ENCODE data around the gene TNK2. TPM values are rescaled to one million over a fixed set of nuclear protein-coding genes. Genes with fewer than 3 reads are reported as not detected.

The TNK2 gene
- total RNA-seq, 4 donors from 2014 or later: 10.2 to 21.1 (median 12.7) TPM

- DNase-seq: no peak
These were observed 37.4 kb downstream of the TNK2 start for GRCh38 chr3:195870937-195871336.

GRCh38 chr3:195870442-195870841 is 37.9 kb downstream of the TNK2 start:
- H3K27ac ChIP-seq: no peak overlapping the region
- peaks cover 9 to 10% of the 10 kb centered on the region in 2 donors for H3K36me3 ChIP-seq
- TF ChIP-seq, protein P1, sequence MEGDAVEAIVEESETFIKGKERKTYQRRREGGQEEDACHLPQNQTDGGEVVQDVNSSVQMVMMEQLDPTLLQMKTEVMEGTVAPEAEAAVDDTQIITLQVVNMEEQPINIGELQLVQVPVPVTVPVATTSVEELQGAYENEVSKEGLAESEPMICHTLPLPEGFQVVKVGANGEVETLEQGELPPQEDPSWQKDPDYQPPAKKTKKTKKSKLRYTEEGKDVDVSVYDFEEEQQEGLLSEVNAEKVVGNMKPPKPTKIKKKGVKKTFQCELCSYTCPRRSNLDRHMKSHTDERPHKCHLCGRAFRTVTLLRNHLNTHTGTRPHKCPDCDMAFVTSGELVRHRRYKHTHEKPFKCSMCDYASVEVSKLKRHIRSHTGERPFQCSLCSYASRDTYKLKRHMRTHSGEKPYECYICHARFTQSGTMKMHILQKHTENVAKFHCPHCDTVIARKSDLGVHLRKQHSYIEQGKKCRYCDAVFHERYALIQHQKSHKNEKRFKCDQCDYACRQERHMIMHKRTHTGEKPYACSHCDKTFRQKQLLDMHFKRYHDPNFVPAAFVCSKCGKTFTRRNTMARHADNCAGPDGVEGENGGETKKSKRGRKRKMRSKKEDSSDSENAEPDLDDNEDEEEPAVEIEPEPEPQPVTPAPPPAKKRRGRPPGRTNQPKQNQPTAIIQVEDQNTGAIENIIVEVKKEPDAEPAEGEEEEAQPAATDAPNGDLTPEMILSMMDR (IDR thresholded peaks at IDR 0.05): no peak
- TF ChIP-seq POLR2A (IDR thresholded peaks at IDR 0.05): no peak
- intact Hi-C loops (cut with DNase I): no loop called here
- 50% methylated on average over 2 of the region's 7 CpGs for WGBS, 2 donors
- no peak for DNase-seq
- no peaks in the 10 kb centered on the region for H3K9me3 ChIP-seq
- no peaks in the 10 kb centered on the region for H3K27me3 ChIP-seq
- H3K4me3 ChIP-seq (replicated peaks in 1 of 3): no peak overlapping the region
- peaks cover 10 to 23% of the 10 kb centered on the region in 2 donors for H3K4me1 ChIP-seq

More at GRCh38 chr3:195870937-195871336, 37.4 kb downstream of the TNK2 start:
- intact Hi-C loops (cut with DNase I): no loop called here
- Histone ChIP-seq H3K36me3 (peaks cover 9 to 10% of the 10 kb centered on the region in 2 donors), H3K27me3 (no peaks in the 10 kb centered on the region), H3K27ac (no peak overlapping the region), H3K4me3 (replicated peaks in 1 of 3) (no peak overlapping the region), H3K9me3 (no peaks in the 10 kb centered on the region), H3K4me1 (peaks cover 10 to 23% of the 10 kb centered on the region in 2 donors)
- WGBS, 2 donors: 90 to 97% methylated on average over 2 to 11 of the region's 12 CpGs
- TF ChIP-seq, protein P1 (IDR thresholded peaks at IDR 0.05): no peak
- no peak for TF ChIP-seq POLR2A (IDR thresholded peaks at IDR 0.05)

DNA sequence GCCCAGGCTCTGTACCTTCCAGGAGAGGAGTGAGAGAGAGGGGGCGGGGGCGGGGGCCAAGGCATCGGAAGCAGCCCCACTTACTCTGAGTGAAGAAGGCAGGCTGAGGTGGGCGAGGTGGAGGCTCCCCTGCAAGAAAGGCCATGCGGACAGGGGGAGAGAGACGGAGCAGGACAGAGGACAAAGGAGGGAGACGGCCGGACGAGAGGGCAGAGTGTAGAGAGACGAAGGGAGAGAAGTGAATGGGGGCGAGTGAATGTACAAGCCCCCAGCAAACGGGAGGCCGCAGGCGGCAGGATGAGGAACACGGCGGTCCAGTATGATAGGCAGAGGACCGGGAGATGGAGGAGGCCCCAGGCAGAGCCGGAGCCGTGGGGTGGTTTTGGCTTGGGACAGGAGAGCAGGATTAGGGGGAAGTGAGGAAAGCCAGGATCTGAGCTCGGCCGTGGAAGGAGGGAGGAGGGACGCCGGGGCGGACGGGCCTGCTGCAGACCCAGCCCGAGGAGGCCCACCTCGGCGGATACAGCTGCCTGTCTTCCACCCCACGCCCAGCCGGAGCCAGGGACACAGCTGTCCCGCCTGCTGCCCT is 38.8 kb downstream of the TNK2 start:
- H3K27ac ChIP-seq: no peak overlapping the region
- no peak for TF ChIP-seq POLR2A (IDR thresholded peaks at IDR 0.05)
- TF ChIP-seq, protein P1 (IDR thresholded peaks at IDR 0.05): no peak
- H3K9me3 ChIP-seq: no peaks in the 10 kb centered on the region
- H3K4me3 ChIP-seq (replicated peaks in 1 of 3): no peak overlapping the region
- H3K27me3 ChIP-seq: no peaks in the 10 kb centered on the region
- DNase-seq: no peak
- H3K36me3 ChIP-seq: peaks cover 9 to 10% of the 10 kb centered on the region in 2 donors
- intact Hi-C loops (cut with DNase I): no loop called here
- peaks cover 10 to 23% of the 10 kb centered on the region in 2 donors for H3K4me1 ChIP-seq
- 89 to 91% methylated on average over 29 to 30 of the region's 31 CpGs for WGBS, 2 donors

- TF ChIP-seq, protein P1 (IDR thresholded peaks at IDR 0.05): no peak
- no peak for TF ChIP-seq POLR2A (IDR thresholded peaks at IDR 0.05)
- DNase-seq: no peak
- no peaks in the 10 kb centered on the region for H3K9me3 ChIP-seq
- intact Hi-C loops (cut with DNase I): no loop called here
- 88 to 95% methylated on average over 12 to 15 of the region's 30 CpGs for WGBS, 2 donors
- H3K4me3 ChIP-seq (replicated peaks in 1 of 3): no peak overlapping the region
- no peaks in the 10 kb centered on the region for H3K27me3 ChIP-seq
- no peak overlapping the region for H3K27ac ChIP-seq
- H3K4me1 ChIP-seq: peaks cover 7 to 20% of the 10 kb centered on the region in 2 donors
- peaks cover 9 to 10% of the 10 kb centered on the region in 2 donors for H3K36me3 ChIP-seq
These were observed 39.4 kb downstream of the TNK2 start for GRCh38 chr3:195868866-195869412.

- no peak for DNase-seq
- no peak overlapping the region for H3K27ac ChIP-seq
- peaks cover 6 to 19% of the 10 kb centered on the region in 2 donors for H3K4me1 ChIP-seq
- TF ChIP-seq POLR2A (IDR thresholded peaks at IDR 0.05): no peak
- TF ChIP-seq, protein P1 (IDR thresholded peaks at IDR 0.05): no peak
- H3K4me3 ChIP-seq (replicated peaks in 1 of 3): no peak overlapping the region
- H3K36me3 ChIP-seq: peaks cover 9 to 10% of the 10 kb centered on the region in 2 donors
- H3K9me3 ChIP-seq: no peaks in the 10 kb centered on the region
- H3K27me3 ChIP-seq: no peaks in the 10 kb centered on the region
- intact Hi-C loops (cut with DNase I): no loop called here
- WGBS, 2 donors: 98 to 100% methylated on average over 5 to 9 of the region's 39 CpGs
These were observed 40.0 kb downstream of the TNK2 start for GRCh38 chr3:195868336-195868865.

Measured in thyroid gland (tissue), 4 donors.